ENCODE measurements around the gene IL1R2.

The IL1R2 gene

DNA sequence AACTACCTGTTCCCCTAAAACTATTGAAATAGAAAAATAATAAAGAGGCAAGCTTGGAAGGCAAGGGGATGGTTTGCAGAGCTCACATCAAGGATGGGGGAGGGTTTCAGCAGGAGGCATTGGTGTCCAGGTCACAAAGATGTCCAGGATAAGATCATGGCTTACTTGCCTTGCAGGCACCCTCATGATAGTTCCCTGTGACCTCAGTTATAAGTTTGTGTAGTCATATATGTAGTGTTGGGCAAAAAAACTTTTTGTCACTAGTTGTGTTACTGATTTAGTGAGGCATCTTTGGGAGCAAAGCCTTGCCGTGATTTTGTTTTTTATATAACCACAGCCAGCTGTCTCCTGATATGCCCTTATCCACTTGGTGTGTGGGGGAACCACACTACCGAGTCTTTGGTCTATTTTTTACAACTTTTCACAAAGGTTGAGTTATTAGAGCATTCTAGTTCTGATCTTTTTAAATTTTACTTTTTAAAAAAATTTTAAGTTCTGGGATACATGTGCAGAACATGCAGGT is 53.3 kb downstream of the IL1R2 start:
- Histone ChIP-seq H3K4me1 (no peaks in the 10 kb centered on the region), H3K36me3 (no peaks in the 10 kb centered on the region), H3K9me3 (no peaks in the 10 kb centered on the region), H3K27me3 (no peaks in the 10 kb centered on the region), H3K4me3 (ENCODE audit: low read depth, low read length) (no peak overlapping the region)
- DNase-seq: no peak
- TF ChIP-seq, protein P1, sequence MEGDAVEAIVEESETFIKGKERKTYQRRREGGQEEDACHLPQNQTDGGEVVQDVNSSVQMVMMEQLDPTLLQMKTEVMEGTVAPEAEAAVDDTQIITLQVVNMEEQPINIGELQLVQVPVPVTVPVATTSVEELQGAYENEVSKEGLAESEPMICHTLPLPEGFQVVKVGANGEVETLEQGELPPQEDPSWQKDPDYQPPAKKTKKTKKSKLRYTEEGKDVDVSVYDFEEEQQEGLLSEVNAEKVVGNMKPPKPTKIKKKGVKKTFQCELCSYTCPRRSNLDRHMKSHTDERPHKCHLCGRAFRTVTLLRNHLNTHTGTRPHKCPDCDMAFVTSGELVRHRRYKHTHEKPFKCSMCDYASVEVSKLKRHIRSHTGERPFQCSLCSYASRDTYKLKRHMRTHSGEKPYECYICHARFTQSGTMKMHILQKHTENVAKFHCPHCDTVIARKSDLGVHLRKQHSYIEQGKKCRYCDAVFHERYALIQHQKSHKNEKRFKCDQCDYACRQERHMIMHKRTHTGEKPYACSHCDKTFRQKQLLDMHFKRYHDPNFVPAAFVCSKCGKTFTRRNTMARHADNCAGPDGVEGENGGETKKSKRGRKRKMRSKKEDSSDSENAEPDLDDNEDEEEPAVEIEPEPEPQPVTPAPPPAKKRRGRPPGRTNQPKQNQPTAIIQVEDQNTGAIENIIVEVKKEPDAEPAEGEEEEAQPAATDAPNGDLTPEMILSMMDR (IDR thresholded peaks at IDR 0.05; ENCODE audit: low read depth, low read length): no peak

GRCh38 chr2:102045697-102046096 is 53.9 kb downstream of the IL1R2 start:
- DNase-seq: no peak
- Histone ChIP-seq H3K27me3 (no peaks in the 10 kb centered on the region), H3K36me3 (no peaks in the 10 kb centered on the region), H3K9me3 (no peaks in the 10 kb centered on the region), H3K4me1 (no peaks in the 10 kb centered on the region), H3K4me3 (ENCODE audit: low read depth, low read length) (no peak overlapping the region)
- TF ChIP-seq, protein P1 (IDR thresholded peaks at IDR 0.05; ENCODE audit: low read depth, low read length): no peak

- no peaks in the 10 kb centered on the region for H3K36me3 ChIP-seq
- TF ChIP-seq, protein P1 (IDR thresholded peaks at IDR 0.05; ENCODE audit: low read depth, low read length): no peak
- H3K9me3 ChIP-seq: no peaks in the 10 kb centered on the region
- no peak overlapping the region for H3K4me3 ChIP-seq (ENCODE audit: low read depth, low read length)
- no peaks in the 10 kb centered on the region for H3K27me3 ChIP-seq
- no peaks in the 10 kb centered on the region for H3K4me1 ChIP-seq
- DNase-seq: no peak
These were observed 54.6 kb downstream of the IL1R2 start for GRCh38 chr2:102046135-102046986.

GRCh38 chr2:102048465-102048864 is 56.7 kb downstream of the IL1R2 start:
- TF ChIP-seq, protein P1 (IDR thresholded peaks at IDR 0.05; ENCODE audit: low read depth, low read length): no peak
- H3K4me1 ChIP-seq: no peaks in the 10 kb centered on the region

GRCh38 chr2:102049756-102050443 is 58.1 kb downstream of the IL1R2 start:
- TF ChIP-seq, protein P1 (IDR thresholded peaks at IDR 0.05; ENCODE audit: low read depth, low read length): no peak
- Histone ChIP-seq H3K36me3 (no peaks in the 10 kb centered on the region), H3K4me1 (no peaks in the 10 kb centered on the region), H3K4me3 (ENCODE audit: low read depth, low read length) (no peak overlapping the region), H3K9me3 (no peaks in the 10 kb centered on the region), H3K27me3 (no peaks in the 10 kb centered on the region)
- DNase-seq: no peak

More at GRCh38 chr2:102048465-102048864, 56.7 kb downstream of the IL1R2 start:
- Histone ChIP-seq H3K36me3 (no peaks in the 10 kb centered on the region), H3K27me3 (no peaks in the 10 kb centered on the region), H3K9me3 (no peaks in the 10 kb centered on the region), H3K4me3 (ENCODE audit: low read depth, low read length) (no peak overlapping the region)
- no peak for DNase-seq
